ENCODE results near the gene ENAM. TPM values are rescaled to one million over a fixed set of nuclear protein-coding genes. Genes with fewer than 3 reads are reported as not detected.

The ENAM gene
- total RNA-seq, 1 experiment from 2014 or later, result not detected

GRCh38 chr4:70629469-70630090 lies 1.0 kb downstream of the ENAM start:
- H3K36me3 ChIP-seq (ENCODE audit: control insufficient read depth, insufficient read depth, low read length), result no peaks in the 10 kb centered on the region
- Mint-ChIP-seq H3K27me3 (ENCODE audit: insufficient read depth, unreplicated experiment) (no peaks in the 10 kb centered on the region), H3K9me3 (ENCODE audit: unreplicated experiment) (no peaks in the 10 kb centered on the region), H3K4me1 (ENCODE audit: low read depth, unreplicated experiment) (no peaks in the 10 kb centered on the region), H3K36me3 (ENCODE audit: insufficient read depth, unreplicated experiment) (no peaks in the 10 kb centered on the region), H3K4me3 (ENCODE audit: unreplicated experiment) (no peak overlapping the region), H3K27ac (ENCODE audit: unreplicated experiment) (no peak overlapping the region)
- H3K9me3 ChIP-seq, result no peaks in the 10 kb centered on the region
- TF ChIP-seq CTCF (IDR thresholded peaks at IDR 0.05; ENCODE audit: insufficient read depth in 1 of 2, low read depth in 1 of 2, low read length in 1 of 2, severe bottlenecking in 1 of 2, unreplicated experiment in 1 of 2), result no peak
- DNase-seq, result no peak
- ChIA-PET POLR2A (no interaction called here), CTCF (no interaction called here)
- H3K27me3 ChIP-seq (replicated peaks; ENCODE audit: control insufficient read depth, insufficient read depth, low read length), result no peaks in the 10 kb centered on the region
- BruUV-seq (replicated peaks), result no TSS peak
- peaks cover 4% of the 10 kb centered on the region; the same call in 1 of the 2 replicates for H3K4me1 ChIP-seq
- intact Hi-C loops (cut with micrococcal nuclease; ENCODE audit: unreplicated experiment), result no loop called here
- no peak overlapping the region for H3K4me3 ChIP-seq (ENCODE audit: low read depth, low read length)

GRCh38 chr4:70630162-70630561 lies 1.6 kb downstream of the ENAM start:
- no peaks in the 10 kb centered on the region for H3K36me3 ChIP-seq (ENCODE audit: control insufficient read depth, insufficient read depth, low read length)
- no peak for DNase-seq
- Mint-ChIP-seq H3K27ac (ENCODE audit: unreplicated experiment) (no peak overlapping the region), H3K4me3 (ENCODE audit: unreplicated experiment) (no peak overlapping the region), H3K36me3 (ENCODE audit: insufficient read depth, unreplicated experiment) (no peaks in the 10 kb centered on the region), H3K4me1 (ENCODE audit: low read depth, unreplicated experiment) (no peaks in the 10 kb centered on the region), H3K27me3 (ENCODE audit: insufficient read depth, unreplicated experiment) (no peaks in the 10 kb centered on the region), H3K9me3 (ENCODE audit: unreplicated experiment) (no peaks in the 10 kb centered on the region)
- H3K4me1 ChIP-seq, result peaks cover 4% of the 10 kb centered on the region; the same call in 1 of the 2 replicates
- no peaks in the 10 kb centered on the region for H3K9me3 ChIP-seq
- no peak for TF ChIP-seq CTCF (IDR thresholded peaks at IDR 0.05; ENCODE audit: insufficient read depth in 1 of 2, low read depth in 1 of 2, low read length in 1 of 2, severe bottlenecking in 1 of 2, unreplicated experiment in 1 of 2)
- intact Hi-C loops (cut with micrococcal nuclease; ENCODE audit: unreplicated experiment), result no loop called here
- BruUV-seq (replicated peaks), result no TSS peak
- ChIA-PET POLR2A (no interaction called here), CTCF (no interaction called here)
- no peak overlapping the region for H3K4me3 ChIP-seq (ENCODE audit: low read depth, low read length)
- no peaks in the 10 kb centered on the region for H3K27me3 ChIP-seq (replicated peaks; ENCODE audit: control insufficient read depth, insufficient read depth, low read length)

GRCh38 chr4:70632028-70632427 lies 3.5 kb downstream of the ENAM start:
- Mint-ChIP-seq H3K4me1 (ENCODE audit: low read depth, unreplicated experiment) (no peaks in the 10 kb centered on the region), H3K27me3 (ENCODE audit: insufficient read depth, unreplicated experiment) (no peaks in the 10 kb centered on the region), H3K4me3 (ENCODE audit: unreplicated experiment) (no peak overlapping the region), H3K36me3 (ENCODE audit: insufficient read depth, unreplicated experiment) (no peaks in the 10 kb centered on the region), H3K9me3 (ENCODE audit: unreplicated experiment) (no peaks in the 10 kb centered on the region), H3K27ac (ENCODE audit: unreplicated experiment) (no peak overlapping the region)
- Histone ChIP-seq H3K4me1 (peaks cover 4% of the 10 kb centered on the region; the same call in 1 of the 2 replicates), H3K9me3 (no peaks in the 10 kb centered on the region), H3K36me3 (ENCODE audit: control insufficient read depth, insufficient read depth, low read length) (no peaks in the 10 kb centered on the region), H3K27me3 (replicated peaks; ENCODE audit: control insufficient read depth, insufficient read depth, low read length) (no peaks in the 10 kb centered on the region), H3K4me3 (ENCODE audit: low read depth, low read length) (no peak overlapping the region)
- intact Hi-C loops (cut with micrococcal nuclease; ENCODE audit: unreplicated experiment), result no loop called here
- BruUV-seq (replicated peaks), result no TSS peak
- TF ChIP-seq CTCF (IDR thresholded peaks at IDR 0.05; ENCODE audit: insufficient read depth in 1 of 2, low read depth in 1 of 2, low read length in 1 of 2, severe bottlenecking in 1 of 2, unreplicated experiment in 1 of 2), result no peak
- ChIA-PET POLR2A (no interaction called here), CTCF (no interaction called here)
- DNase-seq, result no peak

Measured in Caco-2 (cell line).